Measurements from ENCODE around the gene FOXF1. TPM values are rescaled to one million over a fixed set of nuclear protein-coding genes. Genes with fewer than 3 reads are reported as not detected.

FOXF1 gene
- total RNA-seq, 6 donors from 2014 or later = 6.3 to 73.6 (median 24.5) TPM

DNA sequence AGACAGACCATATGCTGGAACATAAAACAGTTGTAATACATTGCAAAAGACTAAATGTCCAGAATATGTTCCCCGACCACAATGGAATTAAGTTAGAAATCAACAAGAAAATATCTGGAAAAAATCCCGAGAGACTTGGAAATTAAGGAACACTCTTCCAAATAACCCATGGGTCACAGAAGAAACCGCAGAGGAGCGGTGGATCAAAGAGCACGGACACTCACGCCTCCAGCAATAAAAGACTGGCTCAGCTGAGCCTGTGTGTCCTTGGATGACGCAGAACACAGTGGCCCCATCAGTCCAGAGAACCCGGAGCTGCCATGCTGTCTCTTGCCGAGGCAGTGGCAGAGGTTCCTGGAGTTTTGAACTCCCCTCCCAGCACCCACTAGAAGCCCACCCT, 30.9 kb upstream of the FOXF1 start:
- H3K4me3 ChIP-seq = no peak overlapping the region
- no peak for DNase-seq
- no peak for TF ChIP-seq POLR2A (IDR thresholded peaks at IDR 0.05)
- TF ChIP-seq, protein P1, sequence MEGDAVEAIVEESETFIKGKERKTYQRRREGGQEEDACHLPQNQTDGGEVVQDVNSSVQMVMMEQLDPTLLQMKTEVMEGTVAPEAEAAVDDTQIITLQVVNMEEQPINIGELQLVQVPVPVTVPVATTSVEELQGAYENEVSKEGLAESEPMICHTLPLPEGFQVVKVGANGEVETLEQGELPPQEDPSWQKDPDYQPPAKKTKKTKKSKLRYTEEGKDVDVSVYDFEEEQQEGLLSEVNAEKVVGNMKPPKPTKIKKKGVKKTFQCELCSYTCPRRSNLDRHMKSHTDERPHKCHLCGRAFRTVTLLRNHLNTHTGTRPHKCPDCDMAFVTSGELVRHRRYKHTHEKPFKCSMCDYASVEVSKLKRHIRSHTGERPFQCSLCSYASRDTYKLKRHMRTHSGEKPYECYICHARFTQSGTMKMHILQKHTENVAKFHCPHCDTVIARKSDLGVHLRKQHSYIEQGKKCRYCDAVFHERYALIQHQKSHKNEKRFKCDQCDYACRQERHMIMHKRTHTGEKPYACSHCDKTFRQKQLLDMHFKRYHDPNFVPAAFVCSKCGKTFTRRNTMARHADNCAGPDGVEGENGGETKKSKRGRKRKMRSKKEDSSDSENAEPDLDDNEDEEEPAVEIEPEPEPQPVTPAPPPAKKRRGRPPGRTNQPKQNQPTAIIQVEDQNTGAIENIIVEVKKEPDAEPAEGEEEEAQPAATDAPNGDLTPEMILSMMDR (IDR thresholded peaks at IDR 0.05) = no peak
- no peak for TF ChIP-seq EP300 (IDR thresholded peaks at IDR 0.05)
- no peak for TF ChIP-seq POLR2AphosphoS5 (IDR thresholded peaks at IDR 0.05)
- H3K27ac ChIP-seq = peak overlapping the region in 2 of 4 donors; percentile 62 to 67
- 55 to 69% methylated on average over 9 of the region's 9 CpGs for WGBS, 2 donors
- H3K36me3 ChIP-seq = peaks cover 0 to 15% (median 0%) of the 10 kb centered on the region in 4 donors
- no peak for ATAC-seq (ENCODE audit: low FRiP score in 2 of 2)
- H3K4me1 ChIP-seq = peaks cover 9 to 19% (median 14%) of the 10 kb centered on the region in 4 donors
- H3K9me3 ChIP-seq = peaks cover 0 to 12% (median 7%) of the 10 kb centered on the region in 4 donors
- H3K27me3 ChIP-seq = no peaks in the 10 kb centered on the region

DNA sequence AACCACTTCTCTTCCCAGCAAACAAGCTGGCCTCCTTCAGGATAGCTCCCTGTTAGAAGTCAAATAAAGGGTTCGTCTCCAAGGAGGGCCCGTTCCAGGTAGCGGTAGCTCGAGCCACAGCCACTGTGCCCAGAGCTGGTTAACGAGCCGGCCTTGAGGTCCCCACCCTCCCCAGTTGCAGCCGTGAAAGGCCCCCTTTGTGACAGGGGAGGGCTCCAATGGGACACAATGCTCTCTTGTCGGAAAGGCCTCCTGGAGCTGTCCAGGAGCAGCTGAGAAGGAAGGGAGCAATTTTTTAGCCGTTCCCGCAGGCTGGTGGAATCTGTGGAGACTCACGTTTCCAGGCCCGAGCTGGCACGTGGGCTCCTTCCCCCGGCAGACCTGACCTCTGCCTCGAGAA, 29.9 kb upstream of the FOXF1 start:
- DNase-seq (no peak), ATAC-seq (ENCODE audit: low FRiP score in 2 of 2) (no peak)
- Histone ChIP-seq H3K27ac (peak overlapping the region; percentile 1 to 67 (median 38)), H3K4me1 (peaks cover 9 to 19% (median 14%) of the 10 kb centered on the region in 4 donors), H3K27me3 (no peaks in the 10 kb centered on the region), H3K4me3 (no peak overlapping the region), H3K36me3 (peaks cover 0 to 24% (median 0%) of the 10 kb centered on the region in 4 donors), H3K9me3 (peaks cover 0 to 16% (median 10%) of the 10 kb centered on the region in 4 donors)
- TF ChIP-seq, protein P1 (IDR thresholded peaks at IDR 0.05) = no peak
- TF ChIP-seq POLR2A (IDR thresholded peaks at IDR 0.05) = no peak
- TF ChIP-seq EP300 (IDR thresholded peaks at IDR 0.05) = no peak
- no peak for TF ChIP-seq POLR2AphosphoS5 (IDR thresholded peaks at IDR 0.05)
- 42 to 53% methylated on average over 2 to 15 of the region's 15 CpGs for WGBS, 2 donors

DNA sequence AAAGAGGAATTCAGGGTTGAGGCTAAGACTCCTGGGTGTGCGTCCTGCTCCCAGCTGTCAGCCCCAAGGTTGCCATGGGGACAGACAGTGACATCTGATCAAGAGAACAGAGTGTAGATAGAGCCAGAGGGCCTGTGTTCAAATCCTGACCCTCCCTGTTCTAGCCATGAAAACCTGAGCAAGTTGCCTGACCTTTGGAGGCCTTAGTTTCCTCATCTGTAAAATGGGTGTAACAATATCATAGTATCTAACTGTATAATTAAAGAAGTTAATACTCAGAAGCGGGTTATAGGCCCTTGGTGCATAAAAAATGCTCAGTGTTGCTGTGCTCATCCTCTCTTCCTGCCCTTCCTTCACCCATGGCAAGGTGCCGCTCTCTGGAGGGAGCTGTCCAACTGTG, 28.7 kb upstream of the FOXF1 start:
- TF ChIP-seq POLR2A (IDR thresholded peaks at IDR 0.05) = no peak
- H3K4me1 ChIP-seq = peaks cover 9 to 19% (median 14%) of the 10 kb centered on the region in 4 donors
- H3K4me3 ChIP-seq = no peak overlapping the region
- 85 to 94% methylated on average over 3 of the region's 3 CpGs for WGBS, 2 donors
- DNase-seq (no peak), ATAC-seq (ENCODE audit: low FRiP score in 2 of 2) (no peak)
- peaks cover 0 to 28% (median 0%) of the 10 kb centered on the region in 4 donors for H3K36me3 ChIP-seq
- H3K27me3 ChIP-seq = no peaks in the 10 kb centered on the region
- H3K9me3 ChIP-seq = peaks cover 0 to 16% (median 10%) of the 10 kb centered on the region in 4 donors
- no peak overlapping the region for H3K27ac ChIP-seq

DNA sequence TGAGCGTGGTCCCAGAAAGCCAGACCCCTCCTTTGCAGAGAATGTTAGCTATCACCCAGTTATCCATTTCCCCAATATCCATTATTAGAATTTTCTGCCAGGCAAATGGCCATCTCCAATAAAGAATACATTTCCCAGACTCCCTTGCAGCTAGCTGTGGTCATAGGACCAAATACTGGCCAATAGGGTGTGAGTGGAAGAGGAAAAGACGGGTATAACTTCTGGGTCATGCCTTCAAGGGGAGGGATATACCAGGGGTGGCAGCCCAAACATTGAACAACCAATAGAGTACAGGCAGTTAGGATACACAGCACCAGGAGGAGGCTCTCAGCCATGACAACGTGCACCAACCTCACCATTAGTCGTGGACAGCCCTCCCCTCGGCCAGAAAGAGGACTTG, 26.1 kb upstream of the FOXF1 start:
- no peak for ATAC-seq (ENCODE audit: low FRiP score in 2 of 2)
- Histone ChIP-seq H3K27ac (no peak overlapping the region), H3K4me1 (peaks cover 0 to 6% (median 2%) of the 10 kb centered on the region in 4 donors), H3K36me3 (peaks cover 0 to 52% (median 3%) of the 10 kb centered on the region in 4 donors), H3K4me3 (no peak overlapping the region), H3K9me3 (peaks cover 0 to 17% (median 10%) of the 10 kb centered on the region in 4 donors), H3K27me3 (no peaks in the 10 kb centered on the region)
- DNase-seq = no peak
- WGBS, 2 donors = 86 to 87% methylated on average over 5 of the region's 5 CpGs
- TF ChIP-seq POLR2AphosphoS5 (IDR thresholded peaks at IDR 0.05) (no peak), POLR2A (IDR thresholded peaks at IDR 0.05) (no peak), EP300 (IDR thresholded peaks at IDR 0.05) (no peak)
- TF ChIP-seq, protein P1 (IDR thresholded peaks at IDR 0.05) = no peak

DNA sequence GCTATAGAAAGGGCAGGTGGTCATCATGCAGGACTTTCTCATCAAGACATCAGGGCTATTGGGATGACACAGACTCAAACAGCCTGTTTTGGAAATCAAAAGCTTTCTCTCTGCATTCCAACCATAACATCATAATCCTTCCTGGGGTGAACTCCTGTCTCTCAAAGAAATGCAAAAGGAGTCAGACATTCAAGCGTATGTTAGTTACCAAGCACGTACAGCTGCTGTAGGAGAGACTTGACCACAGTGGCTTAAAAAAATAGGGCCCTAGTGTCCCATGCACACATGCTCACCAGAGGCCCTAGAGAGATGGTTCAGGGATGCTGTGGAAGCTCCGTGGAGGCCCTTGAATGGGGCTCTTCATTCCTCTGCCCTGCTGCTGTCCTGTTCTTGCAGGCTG, 24.6 kb upstream of the FOXF1 start:
- H3K4me1 ChIP-seq = peaks cover 0 to 4% (median under 1%) of the 10 kb centered on the region in 4 donors
- ATAC-seq (ENCODE audit: low FRiP score in 2 of 2) (no peak), DNase-seq (no peak)
- H3K9me3 ChIP-seq = peaks cover 0 to 24% (median 12%) of the 10 kb centered on the region in 4 donors
- H3K4me3 ChIP-seq = no peak overlapping the region
- WGBS, 2 donors = 83 to 93% methylated on average over 2 to 3 of the region's 3 CpGs
- TF ChIP-seq POLR2A (IDR thresholded peaks at IDR 0.05) (no peak), POLR2AphosphoS5 (IDR thresholded peaks at IDR 0.05) (no peak), EP300 (IDR thresholded peaks at IDR 0.05) (no peak)
- TF ChIP-seq, protein P1 (IDR thresholded peaks at IDR 0.05) = no peak
- H3K36me3 ChIP-seq = peaks cover 0 to 65% (median 5%) of the 10 kb centered on the region in 4 donors
- no peaks in the 10 kb centered on the region for H3K27me3 ChIP-seq
- H3K27ac ChIP-seq = no peak overlapping the region

All from upper lobe of left lung (tissue), 6 donors.